ENCODE measurements around the gene OPRL1.
A peak's percentile ranks its signal among the peaks of the same experiment; 100 is the strongest.

OPRL1 gene

GRCh38 chr20:64102647-64103354, 22.9 kb downstream of the OPRL1 start:
- DNase-seq (ENCODE audit: low read depth in 1 of 2, low spot score in 1 of 2), result no peak

GRCh38 chr20:64103871-64104666, 24.2 kb downstream of the OPRL1 start:
- DNase-seq (ENCODE audit: low read depth in 1 of 2, low spot score in 1 of 2), result no peak

GRCh38 chr20:64104667-64105451, 25.0 kb downstream of the OPRL1 start:
- DNase-seq (ENCODE audit: low read depth in 1 of 2, low spot score in 1 of 2), result no peak

DNA sequence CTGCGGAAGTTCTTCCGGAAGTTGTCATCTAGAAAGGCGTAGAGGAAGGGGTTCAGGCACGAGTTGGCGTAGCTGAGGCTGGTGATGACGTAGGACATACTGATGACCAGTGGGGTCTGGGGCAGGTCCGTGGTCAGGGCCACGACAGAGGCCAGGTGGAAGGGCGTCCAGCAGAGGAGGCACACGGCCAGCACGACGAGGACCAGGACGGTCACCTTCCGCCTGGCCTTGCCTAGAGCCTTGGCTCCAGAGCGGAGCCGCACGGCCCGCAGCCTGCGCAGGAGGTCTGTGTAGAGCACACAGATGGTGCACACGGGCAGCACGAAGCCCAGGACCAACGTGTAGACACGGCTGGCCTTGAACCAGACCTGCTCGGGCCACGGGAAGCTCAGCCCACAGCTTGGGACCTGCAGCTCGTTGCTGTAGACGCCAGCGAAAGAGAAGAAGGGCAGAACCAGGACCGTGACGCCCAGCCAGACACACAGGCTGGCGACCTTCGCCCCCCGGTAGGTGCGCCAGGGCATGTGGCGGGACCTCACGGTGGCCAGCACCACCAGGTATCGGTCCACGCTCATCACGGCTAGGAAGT, 26.1 kb downstream of the OPRL1 start:
- no peak for DNase-seq (ENCODE audit: low read depth in 1 of 2, low spot score in 1 of 2)

DNA sequence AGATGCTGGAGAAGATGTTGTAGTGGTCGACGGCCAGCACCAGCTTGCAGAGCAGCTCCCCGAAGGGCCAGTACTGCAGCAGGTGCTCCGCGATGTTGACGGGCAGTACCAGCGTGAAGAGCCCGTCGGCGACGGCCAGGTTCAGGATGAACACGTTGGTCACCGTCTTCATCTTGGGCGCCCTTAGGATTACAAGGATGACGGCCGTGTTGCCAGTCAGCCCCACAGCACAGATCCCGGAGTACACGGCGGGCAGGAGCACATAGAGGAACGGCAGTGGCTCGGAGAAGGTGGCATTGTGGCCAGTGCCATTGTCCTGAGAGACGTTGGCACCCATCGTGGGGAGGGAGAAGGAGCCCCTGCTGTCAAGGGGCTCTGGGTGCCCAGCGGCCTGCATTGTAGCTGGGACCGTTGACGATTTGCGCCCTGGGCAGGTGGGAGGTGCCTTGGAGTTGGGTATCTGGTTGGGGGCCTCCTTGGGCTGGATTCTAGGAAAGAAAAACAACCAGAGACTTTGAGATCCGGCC, 26.6 kb downstream of the OPRL1 start:
- DNase-seq (ENCODE audit: low read depth in 1 of 2, low spot score in 1 of 2), result peak in 1 of 2 donors; percentile 3

GRCh38 chr20:64106981-64107735, 27.3 kb downstream of the OPRL1 start, which contains the start of gene NPBWR2:
Gene NPBWR2 (minus strand): TSS chr20:64107565. CDS start chr20:64106831, 734 bp downstream.
- peak in 1 of 2 donors; percentile 3 for DNase-seq (ENCODE audit: low read depth in 1 of 2, low spot score in 1 of 2)

GRCh38 chr20:64107736-64108457, 28.0 kb downstream of the OPRL1 start:
- peak in 1 of 2 donors; percentile 3 for DNase-seq (ENCODE audit: low read depth in 1 of 2, low spot score in 1 of 2)

DNA sequence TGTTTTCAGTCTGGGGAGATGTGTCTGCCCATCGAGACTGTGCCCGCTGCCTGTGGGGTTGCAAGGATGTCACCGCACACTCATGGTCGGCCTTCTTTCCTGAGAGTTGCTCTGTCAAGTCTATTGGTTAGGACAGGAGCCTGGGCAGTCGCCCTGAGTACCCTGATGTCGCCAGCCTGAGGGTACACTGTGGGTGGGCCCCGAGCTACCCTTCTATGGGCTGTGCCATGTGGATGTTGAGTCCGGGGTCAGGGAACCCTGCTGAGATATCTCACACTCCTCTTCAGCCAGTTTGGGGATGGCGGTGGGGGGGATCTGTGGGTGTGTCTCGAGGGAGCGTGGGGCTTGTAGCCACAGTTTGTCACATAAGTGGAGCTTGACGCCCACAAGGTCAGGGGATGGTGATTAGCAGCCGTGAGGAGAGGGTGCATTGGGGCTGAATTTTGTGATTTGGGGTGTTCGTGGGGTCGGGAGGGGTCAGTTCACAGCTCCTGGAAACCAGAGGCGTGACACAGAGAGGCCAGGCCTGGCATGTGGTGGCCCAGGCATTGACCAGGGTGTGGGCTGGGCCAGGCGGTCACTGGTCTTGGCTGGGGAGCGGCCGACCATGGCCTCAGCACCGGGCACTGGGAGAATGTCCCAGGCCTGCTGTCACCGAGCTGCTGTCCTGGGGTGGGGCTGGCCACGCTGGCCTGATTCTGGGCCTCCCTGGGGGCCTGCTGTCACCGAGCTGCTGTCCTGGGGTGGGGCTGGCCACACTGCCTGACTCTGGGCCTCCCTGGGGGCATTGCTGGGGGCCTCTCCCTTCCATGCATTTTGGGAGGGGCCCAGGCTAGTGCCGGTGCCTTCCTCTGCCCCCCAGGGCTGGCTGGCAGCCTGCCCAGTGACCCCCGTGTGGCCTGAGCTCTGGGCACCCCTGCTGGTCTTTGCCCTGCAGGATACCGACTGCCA, 29.1 kb downstream of the OPRL1 start:
- DNase-seq (ENCODE audit: low read depth in 1 of 2, low spot score in 1 of 2), result no peak

- DNase-seq (ENCODE audit: low read depth in 1 of 2, low spot score in 1 of 2), result no peak
These were observed 30.0 kb downstream of the OPRL1 start for GRCh38 chr20:64109831-64110391.

- DNase-seq (ENCODE audit: low read depth in 1 of 2, low spot score in 1 of 2), result peak in 1 of 2 donors; percentile 2
These were observed 30.7 kb downstream of the OPRL1 start for GRCh38 chr20:64110411-64111068.

- peak in 1 of 2 donors; percentile 2 for DNase-seq (ENCODE audit: low read depth in 1 of 2, low spot score in 1 of 2)
These were observed 32.2 kb downstream of the OPRL1 start for GRCh38 chr20:64111841-64112641.

- no peak for DNase-seq (ENCODE audit: low read depth in 1 of 2, low spot score in 1 of 2)
These were observed 33.0 kb downstream of the OPRL1 start for GRCh38 chr20:64112691-64113443.

DNA sequence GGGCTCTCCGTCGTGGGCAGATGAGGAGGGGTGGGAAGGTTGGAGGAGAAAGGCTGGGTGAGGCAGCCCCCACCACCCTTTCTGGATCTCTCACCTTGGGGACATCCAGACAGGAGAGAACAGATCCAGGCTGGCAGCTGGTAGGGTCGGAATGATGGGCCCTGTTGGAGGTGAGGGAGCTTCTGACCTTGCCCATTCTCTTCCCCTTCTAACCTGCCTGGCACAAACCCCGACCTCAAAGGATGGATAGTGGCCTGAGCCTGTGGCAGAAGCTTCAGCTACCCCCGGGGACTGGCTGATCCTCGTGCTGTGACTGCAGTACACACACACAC, 33.5 kb downstream of the OPRL1 start:
- no peak for DNase-seq (ENCODE audit: low read depth in 1 of 2, low spot score in 1 of 2)

- DNase-seq (ENCODE audit: low read depth in 1 of 2, low spot score in 1 of 2), result no peak
These were observed 34.0 kb downstream of the OPRL1 start for GRCh38 chr20:64113796-64114355.

GRCh38 chr20:64114356-64114971, 34.6 kb downstream of the OPRL1 start:
- no peak for DNase-seq (ENCODE audit: low read depth in 1 of 2, low spot score in 1 of 2)

Data from activated T-helper 1 cell treated with anti-CD3 and anti-CD28 coated beads, Interleukin-2, amount 50 U/mL, for 16 hours (primary cell).